Tibial artery (tissue), 4 donors: Measurements from ENCODE around the gene CCHCR1.
"Not testable (repeated sequence)": the region's sequence is repeated elsewhere in the genome, so short reads cannot be mapped to it uniquely, and the experiment has no call there.

Experiments used
- DNase-seq, 2 donors: peaks; one replicate each; pipeline ENCODE4 v3.0.0-alpha.2; 2019
- H3K27ac ChIP-seq, 2 donors: fragments of 200-600 bp; sonication (generic) in 1 of 2; 1 replicate in 1 of 2; 2 replicates in 1 of 2; pipeline ENCODE4 v1.5.1; 2018 to 2019; ENCODE audit warnings: mild to moderate bottlenecking in 1 of 2
- H3K27me3 ChIP-seq, 2 donors: fragments of 200-600 bp; sonication (generic) in 1 of 2; one replicate each; pipeline versions ENCODE4 v1.5.1 to v1.6.0; 2016 to 2019
- H3K36me3 ChIP-seq, 3 donors: fragments of 200-600 bp; sonication (generic) in 2 of 3; one replicate each; pipeline ENCODE4 v1.5.1; 2016 to 2019; ENCODE audit warnings: mild to moderate bottlenecking in 2 of 3
- H3K4me1 ChIP-seq, 4 donors: fragments of 200-600 bp; sonication (generic) in 2 of 4; 1 replicate in 3 of 4; 2 replicates in 1 of 4; pipeline ENCODE4 v1.5.1; 2016 to 2019
- H3K4me3 ChIP-seq, 2 donors: fragments of 200-600 bp; sonication (generic) in 1 of 2; 1 replicate in 1 of 2; 2 replicates in 1 of 2; pipeline ENCODE4 v1.5.1; 2018 to 2019; ENCODE audit warnings: mild to moderate bottlenecking in 2 of 2
- H3K9me3 ChIP-seq, 3 donors: fragments of 200-600 bp; sonication (generic) in 1 of 3; one replicate each; pipeline ENCODE4 v1.5.1; 2016 to 2019
- CTCF ChIP-seq, 2 experiments: fragments of 200-600 bp in 1 of 2; fragments of 450-650 bp in 1 of 2; IDR thresholded peaks; one replicate each; pipeline ENCODE4 v1.5.1; 2017 to 2019; ENCODE audit warnings: antibody characterized with exemption in 2 of 2, mild to moderate bottlenecking in 1 of 2, moderate library complexity in 1 of 2
- intact Hi-C: fragments of 100-400 bp; cut with DNase I; formaldehyde crosslinking; loops from one replicate; pipeline ENCODE4 v1.15.0; 2023; ENCODE audit warnings: low total_unique reads

CCHCR1 gene

GRCh38 chr6:31193206-31193605 is 35.6 kb upstream of the CCHCR1 start:
- intact Hi-C loops, result loop anchor here (5.0 kb wide), 2 partner anchors 56 to 79 kb away; partner anchors contain the start of genes HLA-C and PSORS1C2
- no peaks in the 10 kb centered on the region for H3K27me3 ChIP-seq
- no peak overlapping the region for H3K4me3 ChIP-seq
- peaks cover 0 to 13% (median 4%) of the 10 kb centered on the region in 4 donors for H3K4me1 ChIP-seq
- no peaks in the 10 kb centered on the region for H3K9me3 ChIP-seq
- no peak for DNase-seq
- H3K36me3 ChIP-seq, result no peaks in the 10 kb centered on the region
- H3K27ac ChIP-seq, result no peak overlapping the region
- TF ChIP-seq CTCF (IDR thresholded peaks at IDR 0.05), result no peak

GRCh38 chr6:31192431-31193105 is 35.0 kb upstream of the CCHCR1 start:
- intact Hi-C loops, result loop anchor here (5.0 kb wide), 2 partner anchors 55 to 80 kb away; partner anchors contain the start of genes HLA-C and PSORS1C2
- H3K27me3 ChIP-seq, H3K27ac ChIP-seq, H3K4me3 ChIP-seq, H3K9me3 ChIP-seq, H3K36me3 ChIP-seq: not testable (repeated sequence)
- H3K4me1 ChIP-seq, result peaks cover 0 to 13% (median 3%) of the 10 kb centered on the region in 4 donors
- peak; percentile 45 to 60 for TF ChIP-seq CTCF (IDR thresholded peaks at IDR 0.05)
- DNase-seq, result peak; percentile 71 to 82

- no peak for DNase-seq
- TF ChIP-seq CTCF (IDR thresholded peaks at IDR 0.05), result no peak
- Histone ChIP-seq H3K4me1 (peaks cover 0 to 4% (median 1%) of the 10 kb centered on the region in 4 donors), H3K36me3 (no peaks in the 10 kb centered on the region), H3K4me3 (no peak overlapping the region), H3K27ac (no peak overlapping the region), H3K27me3 (no peaks in the 10 kb centered on the region), H3K9me3 (no peaks in the 10 kb centered on the region)
- intact Hi-C loops, result loop anchor here (5.0 kb wide), 2 partner anchors 53 to 82 kb away; partner anchors contain the start of genes HLA-C and PSORS1C2
Measured at GRCh38 chr6:31190488-31190887, 32.9 kb upstream of the CCHCR1 start.

- H3K9me3 ChIP-seq, intact Hi-C loops, H3K27ac ChIP-seq, DNase-seq, H3K4me3 ChIP-seq, H3K36me3 ChIP-seq, H3K27me3 ChIP-seq, H3K4me1 ChIP-seq: not testable (repeated sequence)
Measured at GRCh38 chr6:31189223-31189622, 31.6 kb upstream of the CCHCR1 start.

- DNase-seq, result no peak
- intact Hi-C loops, result no loop called here
- H3K27me3 ChIP-seq, result no peaks in the 10 kb centered on the region
- H3K36me3 ChIP-seq, result no peaks in the 10 kb centered on the region
- H3K4me3 ChIP-seq, result no peak overlapping the region
- H3K27ac ChIP-seq, result peak overlapping the region in 1 of 2 donors; percentile 89
- peaks cover 0 to 7% (median 0%) of the 10 kb centered on the region in 4 donors for H3K4me1 ChIP-seq
- no peak for TF ChIP-seq CTCF (IDR thresholded peaks at IDR 0.05)
- H3K9me3 ChIP-seq, result no peaks in the 10 kb centered on the region
Measured at GRCh38 chr6:31187780-31188194, 30.2 kb upstream of the CCHCR1 start.

GRCh38 chr6:31186052-31186734 is 28.6 kb upstream of the CCHCR1 start:
- peak overlapping the region; percentile 75 to 89 for H3K27ac ChIP-seq
- H3K9me3 ChIP-seq, result no peaks in the 10 kb centered on the region
- H3K4me3 ChIP-seq, result peak overlapping the region; percentile 37 to 43
- DNase-seq, result peak; percentile 65 to 91
- peaks cover 0 to 7% (median 0%) of the 10 kb centered on the region in 4 donors for H3K4me1 ChIP-seq
- intact Hi-C loops, result no loop called here
- no peak for TF ChIP-seq CTCF (IDR thresholded peaks at IDR 0.05)
- H3K27me3 ChIP-seq, result no peaks in the 10 kb centered on the region
- no peaks in the 10 kb centered on the region for H3K36me3 ChIP-seq

GRCh38 chr6:31185695-31186051 is 28.1 kb upstream of the CCHCR1 start:
- H3K36me3 ChIP-seq, H3K9me3 ChIP-seq, DNase-seq, intact Hi-C loops, H3K27me3 ChIP-seq: not testable (repeated sequence)
- Histone ChIP-seq H3K4me3 (peak overlapping the region; percentile 37 to 43), H3K4me1 (peaks cover 0 to 11% (median 0%) of the 10 kb centered on the region in 4 donors), H3K27ac (peak overlapping the region; percentile 75 to 89)

GRCh38 chr6:31183859-31184258 is 26.3 kb upstream of the CCHCR1 start:
- H3K27me3 ChIP-seq, H3K9me3 ChIP-seq, H3K27ac ChIP-seq, H3K4me3 ChIP-seq, DNase-seq, intact Hi-C loops, H3K36me3 ChIP-seq: not testable (repeated sequence)
- H3K4me1 ChIP-seq, result peaks cover 0 to 18% (median 0%) of the 10 kb centered on the region in 4 donors

- H3K9me3 ChIP-seq, intact Hi-C loops, DNase-seq, H3K4me3 ChIP-seq, H3K27me3 ChIP-seq, H3K36me3 ChIP-seq, H3K27ac ChIP-seq: not testable (repeated sequence)
- peaks cover 0 to 18% (median 0%) of the 10 kb centered on the region in 4 donors for H3K4me1 ChIP-seq
Measured at GRCh38 chr6:31183287-31183686, 25.7 kb upstream of the CCHCR1 start.
